HG02852 (cell line): ENCODE results near the gene EBNA1BP2.
"Not testable (repeated sequence)": the region's sequence is repeated elsewhere in the genome, so short reads cannot be mapped to it uniquely, and the experiment has no call there.

ENCODE experiments used
- ATAC-seq: cut with Tn5 transposase; IDR thresholded peaks from one replicate; pipeline ENCODE4 v1.9.1; 2021; ENCODE audit warnings: mild to moderate bottlenecking, moderate library complexity; ENCODE audit not compliant: unreplicated experiment

The EBNA1BP2 gene

GRCh38 chr1:43172527-43172972, 460 bp upstream of the EBNA1BP2 start:
- peak; percentile 41 for ATAC-seq

DNA sequence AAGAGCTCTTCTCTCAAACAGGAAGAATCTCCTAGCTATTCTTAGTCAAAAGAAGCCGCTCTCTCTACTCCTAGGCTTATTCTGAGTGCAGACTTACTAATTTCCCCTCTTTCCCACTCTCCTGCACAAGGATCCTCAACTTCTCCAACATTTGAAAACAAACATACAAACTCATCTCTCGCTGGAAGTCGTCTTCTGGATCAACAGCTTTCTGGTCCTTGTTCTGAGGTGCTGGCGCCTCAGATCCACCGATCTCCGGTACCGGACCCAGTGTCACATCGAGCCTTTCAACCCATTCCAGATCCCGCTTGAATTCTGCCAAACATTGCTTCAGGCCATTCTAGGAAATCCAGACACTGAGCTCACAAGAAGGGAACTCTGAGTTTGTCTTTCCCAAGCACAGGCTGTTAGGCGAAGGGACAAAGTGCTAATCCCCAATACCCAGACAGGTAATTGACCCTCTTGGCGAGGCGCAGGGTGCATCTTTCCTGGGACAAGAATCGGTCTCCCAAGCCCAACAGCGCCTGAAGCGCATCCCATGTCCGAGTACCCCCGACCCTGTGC, 696 bp downstream of the EBNA1BP2 start:
- ATAC-seq, result no peak

DNA sequence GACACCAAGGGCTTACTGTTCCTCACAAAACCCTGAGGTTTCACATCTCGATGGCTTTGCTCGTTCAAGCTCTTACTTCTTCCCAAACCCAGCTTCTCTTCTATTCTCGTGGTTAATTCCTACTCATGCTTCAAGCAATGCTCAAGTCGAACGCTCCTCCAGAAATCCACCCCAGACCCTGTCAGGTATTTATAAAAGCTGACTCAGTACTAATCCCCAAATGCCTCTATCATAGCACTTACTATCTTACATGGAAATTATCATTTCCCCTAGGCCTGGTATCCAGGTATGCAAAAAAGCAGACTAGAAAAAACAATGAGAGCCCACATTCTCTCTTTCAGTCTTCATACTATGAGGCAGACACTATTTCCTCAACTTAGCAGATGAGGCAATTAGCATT, 6.3 kb downstream of the EBNA1BP2 start:
- no peak for ATAC-seq

DNA sequence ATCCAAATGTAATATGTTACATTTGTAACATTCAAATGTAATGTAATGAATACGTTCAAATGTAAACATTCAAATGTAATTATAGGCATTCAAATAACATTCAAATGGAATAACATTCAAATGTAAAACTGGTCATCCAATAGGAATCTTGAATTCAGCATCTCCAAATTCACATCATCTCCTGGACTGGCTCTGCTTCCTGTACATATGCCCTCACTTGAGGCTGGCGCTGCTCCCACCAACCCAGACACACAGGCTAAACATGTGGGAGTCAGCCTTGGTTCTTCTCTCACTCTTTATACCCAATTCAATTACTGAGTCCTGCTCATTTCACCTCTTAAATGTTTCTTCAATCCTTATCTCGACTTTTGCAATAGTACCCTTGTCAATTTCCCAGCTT, 6.9 kb downstream of the EBNA1BP2 start:
- ATAC-seq, result no peak

GRCh38 chr1:43156026-43156425, 16.1 kb downstream of the EBNA1BP2 start:
- ATAC-seq, result no peak

DNA sequence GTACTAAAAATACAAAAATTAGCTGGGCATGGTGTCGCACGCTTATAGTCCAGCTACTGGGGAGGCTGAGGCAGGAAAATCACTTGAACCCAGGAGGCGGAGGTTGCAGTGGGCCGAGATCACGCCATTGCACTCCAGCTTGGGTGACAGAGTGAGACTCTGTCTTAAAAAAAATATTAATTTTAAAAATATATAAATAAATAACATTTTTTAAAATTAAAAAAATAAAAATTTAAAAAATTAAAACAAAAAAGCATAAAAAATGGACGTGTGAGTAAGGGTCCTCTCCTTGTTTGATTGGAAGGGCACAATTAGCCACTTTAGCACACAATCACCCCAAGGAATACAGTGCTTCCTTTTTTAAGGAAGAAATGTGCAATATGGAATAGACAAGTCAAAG, 18.6 kb downstream of the EBNA1BP2 start:
- no peak for ATAC-seq

DNA sequence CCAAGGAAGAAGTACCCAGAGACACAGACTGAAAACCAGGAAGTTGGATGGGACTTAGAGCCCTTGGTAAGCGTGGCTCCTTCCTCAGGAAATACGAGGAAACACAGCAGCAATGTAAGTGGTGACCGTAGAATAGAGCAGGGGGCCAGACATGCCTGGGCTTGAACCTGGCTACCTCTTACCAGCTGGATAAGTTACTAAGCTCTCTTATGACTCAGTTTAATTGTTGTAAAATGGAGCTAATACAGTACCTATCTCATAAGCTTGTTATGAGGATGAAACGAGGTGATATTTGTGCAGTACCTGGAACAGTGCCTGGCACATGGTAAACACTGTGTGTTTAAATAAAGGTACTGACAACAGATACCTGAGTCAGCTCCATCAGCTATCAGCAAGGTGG, 19.2 kb downstream of the EBNA1BP2 start:
- ATAC-seq, result no peak

DNA sequence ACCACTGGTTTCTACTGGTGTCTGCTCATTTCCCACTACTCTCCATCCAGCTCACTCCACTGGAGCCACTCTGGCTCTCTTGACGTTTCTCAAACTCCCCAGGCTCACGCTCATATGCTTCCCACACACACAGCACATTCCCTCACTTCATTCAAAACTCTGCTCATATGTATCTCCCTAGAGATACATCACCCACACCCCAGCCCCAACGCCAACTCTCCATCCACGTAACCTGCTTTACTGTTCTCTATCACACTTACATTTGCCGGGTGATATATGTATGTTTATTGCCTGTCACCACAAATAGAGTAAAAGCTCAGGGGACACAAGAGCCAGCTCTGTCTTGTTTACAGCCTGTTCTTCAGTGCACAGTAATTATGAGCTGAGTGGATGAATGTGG, 22.2 kb downstream of the EBNA1BP2 start:
- ATAC-seq, result no peak

GRCh38 chr1:43147625-43148327, 24.3 kb downstream of the EBNA1BP2 start:
- no peak for ATAC-seq

GRCh38 chr1:43144237-43144636, 27.9 kb downstream of the EBNA1BP2 start:
- ATAC-seq, result no peak

DNA sequence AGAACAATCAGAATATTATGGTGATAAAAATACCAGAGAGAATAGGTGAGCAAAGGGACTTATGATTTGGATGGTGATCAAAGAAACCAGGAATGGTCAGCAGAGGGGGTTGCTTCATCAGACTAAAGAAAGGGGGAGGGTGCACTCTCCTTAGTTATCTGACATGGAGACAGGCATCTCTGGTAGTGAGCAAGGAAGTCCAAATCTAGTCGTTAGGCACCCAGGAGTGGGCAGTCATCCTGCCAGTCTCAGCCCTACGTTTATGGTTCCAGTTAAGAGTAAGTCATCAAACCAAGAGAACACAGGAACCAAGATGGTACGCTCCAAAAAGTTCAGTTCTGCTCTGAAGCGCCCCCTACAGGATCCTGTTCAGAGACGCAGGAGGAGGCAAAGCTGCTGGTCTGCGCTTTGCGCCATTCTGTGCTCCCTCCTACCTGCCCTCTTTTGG, 28.6 kb downstream of the EBNA1BP2 start:
- no peak for ATAC-seq

DNA sequence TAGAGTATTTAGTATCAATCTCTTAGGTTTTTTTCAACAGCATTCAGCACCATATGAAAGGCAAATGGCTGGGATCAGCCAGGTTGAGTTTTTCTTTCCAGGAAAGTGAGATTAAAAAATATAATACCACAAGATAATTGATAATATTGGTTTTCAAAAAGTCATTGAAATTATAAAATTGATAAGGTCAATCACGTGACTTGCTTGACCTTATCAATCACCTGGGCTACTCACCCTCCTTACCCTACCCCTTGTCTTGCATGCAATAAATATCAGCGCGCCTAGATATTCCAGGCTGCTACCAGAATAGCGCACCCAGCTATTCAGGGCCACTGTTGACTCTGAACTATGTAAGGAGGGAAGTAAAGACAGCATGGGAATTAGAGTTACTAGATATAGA, 31.5 kb downstream of the EBNA1BP2 start:
- ATAC-seq, result no peak

- no peak for ATAC-seq
These were observed 32.1 kb downstream of the EBNA1BP2 start for GRCh38 chr1:43140010-43140409.

DNA sequence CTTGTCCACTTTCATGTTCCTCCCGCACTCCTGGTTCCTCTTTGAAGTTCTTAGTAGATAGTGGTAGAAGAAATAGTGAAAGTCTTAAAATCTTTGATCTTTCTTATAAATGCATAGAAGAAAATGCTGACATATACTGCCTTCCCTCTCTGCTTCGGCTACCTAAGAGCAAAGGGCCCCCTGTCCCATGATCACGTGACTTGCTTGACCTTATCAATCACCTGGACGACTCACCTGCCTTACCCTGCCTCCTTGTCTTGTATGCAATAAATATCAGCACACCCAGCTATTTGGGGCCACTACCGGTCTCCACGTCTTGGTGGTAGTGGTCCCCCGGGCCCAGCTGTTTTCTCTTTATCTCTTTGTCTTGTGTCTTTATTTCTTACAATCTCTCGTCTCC, 32.8 kb downstream of the EBNA1BP2 start:
- ATAC-seq, result not testable (repeated sequence)

- no peak for ATAC-seq
These were observed 34.5 kb downstream of the EBNA1BP2 start for GRCh38 chr1:43137445-43138052.

DNA sequence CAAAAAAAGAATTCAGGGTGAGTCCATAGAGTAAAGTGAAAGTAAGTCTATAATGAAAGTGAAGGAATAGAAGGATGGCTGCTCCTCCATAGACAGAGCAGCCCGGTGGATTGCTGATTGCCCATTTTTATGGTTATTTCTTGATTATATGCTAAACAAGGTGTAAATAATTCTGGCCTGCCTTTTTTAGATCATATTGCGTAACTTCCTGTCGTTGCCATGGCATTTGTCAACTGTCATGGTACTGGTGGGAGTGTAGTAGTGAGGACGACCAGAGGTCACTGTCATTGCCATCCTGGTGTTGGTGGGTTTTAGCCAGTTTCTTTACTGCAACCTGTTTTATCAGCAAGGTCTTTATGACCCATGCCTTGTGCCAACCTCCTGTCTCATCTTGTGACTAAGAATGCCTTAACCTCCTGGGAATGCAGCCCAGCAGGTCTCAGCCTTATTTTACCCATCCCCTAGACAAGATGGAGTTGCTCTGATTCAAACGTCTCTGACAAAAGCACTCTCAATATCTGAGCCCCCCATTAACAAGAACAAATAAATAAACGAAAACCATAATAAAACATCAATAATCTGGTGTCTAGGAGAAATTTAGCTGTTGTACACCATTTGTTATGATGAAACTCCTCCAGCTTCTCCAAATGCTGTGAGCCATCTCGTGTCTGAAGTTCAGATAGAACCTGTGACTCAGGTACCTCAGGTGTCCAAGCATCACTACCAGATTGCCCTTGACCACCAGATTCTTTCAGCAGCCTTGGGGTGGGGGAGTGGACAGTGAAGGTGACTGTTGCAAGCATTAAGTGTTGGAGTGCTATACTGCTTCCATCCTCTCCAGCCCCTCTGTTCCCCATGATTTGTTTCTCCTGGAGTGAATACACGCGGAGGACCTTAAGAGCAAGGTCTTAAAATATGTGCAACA, 36.0 kb downstream of the EBNA1BP2 start:
- ATAC-seq, result no peak

GRCh38 chr1:43134640-43135039, 37.5 kb downstream of the EBNA1BP2 start:
- no peak for ATAC-seq

DNA sequence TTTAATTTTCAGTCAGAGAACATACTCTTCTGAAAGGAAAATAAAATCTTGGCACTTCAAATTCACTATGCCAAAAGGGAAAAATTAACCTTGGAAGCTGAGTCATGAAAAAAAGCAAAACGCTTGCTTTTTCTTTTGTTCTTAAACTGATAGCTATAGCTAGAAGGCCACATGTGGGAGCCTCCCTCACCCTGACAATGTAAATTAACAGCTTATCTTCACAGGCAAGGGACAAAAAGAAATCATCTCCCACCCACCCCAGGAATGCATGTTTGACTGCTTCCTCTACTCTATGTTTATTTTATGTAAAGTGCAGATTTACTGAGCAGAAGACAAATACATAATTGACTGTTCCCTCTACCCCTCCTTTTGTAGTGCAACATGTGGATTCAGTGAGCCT, 38.0 kb downstream of the EBNA1BP2 start:
- no peak for ATAC-seq

GRCh38 chr1:43129426-43129825, 42.7 kb downstream of the EBNA1BP2 start:
- ATAC-seq, result no peak

GRCh38 chr1:43128816-43129215, 43.3 kb downstream of the EBNA1BP2 start:
- ATAC-seq, result no peak

GRCh38 chr1:43123031-43123430, 49.1 kb downstream of the EBNA1BP2 start:
- no peak for ATAC-seq
